HG03060 (cell line): ENCODE measurements around the gene SCARF2.
"Not testable (repeated sequence)": the region's sequence is repeated elsewhere in the genome, so short reads cannot be mapped to it uniquely, and the experiment has no call there.

Experiments used
- ATAC-seq: cut with Tn5 transposase; IDR thresholded peaks from one replicate; pipeline ENCODE4 v1.9.1; 2021; ENCODE audit warnings: low read depth, moderate number of reproducible peaks; ENCODE audit not compliant: unreplicated experiment

Gene SCARF2

GRCh38 chr22:20398420-20398819, 39.2 kb downstream of the SCARF2 start:
- no peak for ATAC-seq

GRCh38 chr22:20397498-20397897, 40.1 kb downstream of the SCARF2 start:
- no peak for ATAC-seq

GRCh38 chr22:20396639-20397038, 41.0 kb downstream of the SCARF2 start:
- ATAC-seq = no peak

GRCh38 chr22:20395907-20396287, 41.7 kb downstream of the SCARF2 start:
- no peak for ATAC-seq

GRCh38 chr22:20395181-20395906, 42.3 kb downstream of the SCARF2 start:
- ATAC-seq = no peak

- ATAC-seq = peak; percentile 43
These were observed 43.7 kb downstream of the SCARF2 start, which contains the start of gene ZNF74 for GRCh38 chr22:20393705-20394476. ZNF74 (plus strand) TSS chr22:20394151; CDS start chr22:20394629, 478 bp downstream.

GRCh38 chr22:20392983-20393704, 44.5 kb downstream of the SCARF2 start:
- ATAC-seq = no peak

GRCh38 chr22:20392365-20392881, 45.2 kb downstream of the SCARF2 start:
- not testable (repeated sequence) for ATAC-seq

GRCh38 chr22:20391222-20391621, 46.4 kb downstream of the SCARF2 start:
- ATAC-seq = no peak

- no peak for ATAC-seq
These were observed 47.2 kb downstream of the SCARF2 start for GRCh38 chr22:20390394-20390907.

GRCh38 chr22:20389288-20389687, 48.3 kb downstream of the SCARF2 start:
- ATAC-seq = no peak

- no peak for ATAC-seq
These were observed 49.4 kb downstream of the SCARF2 start for GRCh38 chr22:20388200-20388599.

- ATAC-seq = no peak
These were observed 50.7 kb downstream of the SCARF2 start for GRCh38 chr22:20386972-20387371.

GRCh38 chr22:20386336-20386735, 51.3 kb downstream of the SCARF2 start:
- no peak for ATAC-seq

GRCh38 chr22:20384865-20385264, 52.8 kb downstream of the SCARF2 start:
- ATAC-seq = no peak

GRCh38 chr22:20384171-20384570, 53.5 kb downstream of the SCARF2 start:
- ATAC-seq = no peak

GRCh38 chr22:20383538-20383937, 54.1 kb downstream of the SCARF2 start:
- ATAC-seq = no peak

- no peak for ATAC-seq
These were observed 57.1 kb downstream of the SCARF2 start for GRCh38 chr22:20380486-20380885.

- not testable (repeated sequence) for ATAC-seq
These were observed 58.9 kb downstream of the SCARF2 start for GRCh38 chr22:20378684-20379083.

- no peak for ATAC-seq
These were observed 59.5 kb downstream of the SCARF2 start for GRCh38 chr22:20378110-20378509.

GRCh38 chr22:20376983-20377382, 60.6 kb downstream of the SCARF2 start:
- not testable (repeated sequence) for ATAC-seq
